AG04450 (cell line): ENCODE measurements around the gene DERL2. TPM values are rescaled to one million over a fixed set of nuclear protein-coding genes. Genes with fewer than 3 reads are reported as not detected.

Experiments used
- CTCF ChIA-PET: fragments of 300-600, 350-600 bp; formaldehyde crosslinking; extraction: SDS; loops from one replicate; lab custom pipeline; 2022; ENCODE audit warnings: antibody characterized with exemption, inconsistent platforms; lab: Charles Lee
- POLR2A ChIA-PET: fragments of 350-600 bp; formaldehyde crosslinking; extraction: SDS; loops from one replicate; lab custom pipeline; 2021; ENCODE audit warnings: antibody characterized with exemption, inconsistent platforms; lab: Yijun Ruan, JAX
- DNase-seq: peaks from one replicate; pipeline ENCODE4 v3.0.0-alpha.2; 2011; ENCODE audit warnings: low read depth, low spot score
- H3K27ac ChIP-seq: one replicate; pipeline ENCODE4 v1.5.1; 2012; ENCODE audit warnings: low read depth, low read length, control low read depth
- H3K27me3 ChIP-seq: one replicate; pipeline ENCODE4 v1.6.0; 2012; ENCODE audit warnings: low read length; ENCODE audit not compliant: control insufficient read depth, insufficient read depth
- H3K4me3 ChIP-seq: 2 replicates; pipeline ENCODE4 v1.5.1; 2011; ENCODE audit warnings: mild to moderate bottlenecking, low read depth, low read length, control low read depth
- H3K9me3 ChIP-seq: 2 replicates; pipeline ENCODE4 v1.5.1; 2012; ENCODE audit warnings: low read length; ENCODE audit not compliant: control insufficient read depth, insufficient read depth
- polyA plus RNA-seq: library from polyadenylated mRNA; depleted of rRNA; stranded (reverse); fragments of >200 nt; gene quantifications from 2 replicates; pipeline ENCODE4 v1.2.3, GENCODE V29; 2011
- TF ChIP-seq, protein P1 (sequence below): IDR thresholded peaks from 2 replicates; pipeline ENCODE4 v1.5.1; 2011; ENCODE audit warnings: low read depth, low read length, control low read depth, inconsistent platforms

DERL2 gene
- polyA plus RNA-seq, 1 experiment = 101 TPM

DNA sequence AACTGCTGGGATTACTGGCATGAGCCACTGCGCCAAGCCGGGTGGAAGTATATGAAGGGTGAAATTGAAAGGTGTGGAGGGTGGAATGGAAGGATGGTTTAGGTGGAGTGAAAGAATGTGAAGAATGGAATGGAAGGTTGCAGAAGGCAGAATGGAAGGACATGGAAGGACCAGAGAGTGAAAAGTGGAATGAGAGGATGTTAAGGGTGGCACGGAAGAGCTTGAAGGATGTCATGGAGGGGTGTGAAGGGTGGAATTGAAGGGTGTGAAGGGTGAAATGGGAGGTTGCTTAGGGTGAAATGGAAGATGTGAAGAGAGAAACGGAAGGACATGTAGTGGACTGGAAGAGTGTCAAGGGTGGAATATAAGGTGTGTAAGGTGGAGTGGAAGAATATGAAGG, 16.6 kb upstream of the DERL2 start:
- CTCF ChIA-PET = no interaction called here

DNA sequence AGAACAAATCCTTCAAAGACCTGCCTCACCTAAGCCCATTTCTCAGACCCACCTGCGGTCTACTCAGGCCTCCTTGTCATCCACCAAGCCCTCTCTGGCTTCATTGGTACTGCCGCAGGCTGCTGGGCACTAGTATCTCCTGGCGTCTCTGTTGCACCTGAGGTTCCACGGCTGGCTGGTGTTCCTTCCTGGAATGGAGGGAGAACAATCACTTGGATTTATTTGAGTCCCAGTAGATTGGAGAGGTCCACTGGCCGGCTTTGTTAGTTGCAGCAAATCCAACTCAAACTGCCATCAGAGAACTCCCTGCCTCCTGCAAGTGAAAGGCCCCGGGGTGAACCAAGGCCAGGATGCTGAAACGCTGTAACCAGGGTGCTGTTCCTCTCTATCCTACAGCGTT, 15.7 kb upstream of the DERL2 start:
- TF ChIP-seq, protein P1, sequence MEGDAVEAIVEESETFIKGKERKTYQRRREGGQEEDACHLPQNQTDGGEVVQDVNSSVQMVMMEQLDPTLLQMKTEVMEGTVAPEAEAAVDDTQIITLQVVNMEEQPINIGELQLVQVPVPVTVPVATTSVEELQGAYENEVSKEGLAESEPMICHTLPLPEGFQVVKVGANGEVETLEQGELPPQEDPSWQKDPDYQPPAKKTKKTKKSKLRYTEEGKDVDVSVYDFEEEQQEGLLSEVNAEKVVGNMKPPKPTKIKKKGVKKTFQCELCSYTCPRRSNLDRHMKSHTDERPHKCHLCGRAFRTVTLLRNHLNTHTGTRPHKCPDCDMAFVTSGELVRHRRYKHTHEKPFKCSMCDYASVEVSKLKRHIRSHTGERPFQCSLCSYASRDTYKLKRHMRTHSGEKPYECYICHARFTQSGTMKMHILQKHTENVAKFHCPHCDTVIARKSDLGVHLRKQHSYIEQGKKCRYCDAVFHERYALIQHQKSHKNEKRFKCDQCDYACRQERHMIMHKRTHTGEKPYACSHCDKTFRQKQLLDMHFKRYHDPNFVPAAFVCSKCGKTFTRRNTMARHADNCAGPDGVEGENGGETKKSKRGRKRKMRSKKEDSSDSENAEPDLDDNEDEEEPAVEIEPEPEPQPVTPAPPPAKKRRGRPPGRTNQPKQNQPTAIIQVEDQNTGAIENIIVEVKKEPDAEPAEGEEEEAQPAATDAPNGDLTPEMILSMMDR = no peak
- ChIA-PET POLR2A (interaction anchor here (2.0 to 3.3 kb wide), 4 partner anchors 7 to 25 kb away, joined by 7 to 21 read pairs (median 15); partner anchors contain the start of genes DERL2 and MIS12), CTCF (no interaction called here)
- DNase-seq = no peak
- peaks cover 5% of the 10 kb centered on the region; the same call in 1 of the 2 replicates for H3K9me3 ChIP-seq
- no peak overlapping the region for H3K27ac ChIP-seq
- H3K27me3 ChIP-seq = no peaks in the 10 kb centered on the region
- H3K4me3 ChIP-seq = no peak overlapping the region

More for the DNA sequence above, 16.6 kb upstream of the DERL2 start:
- DNase-seq = no peak
- H3K9me3 ChIP-seq = peaks cover 5% of the 10 kb centered on the region; the same call in 1 of the 2 replicates
- POLR2A ChIA-PET = no interaction called here
- no peak overlapping the region for H3K4me3 ChIP-seq
- TF ChIP-seq, protein P1 = no peak
- no peaks in the 10 kb centered on the region for H3K27me3 ChIP-seq
- H3K27ac ChIP-seq = no peak overlapping the region

DNA sequence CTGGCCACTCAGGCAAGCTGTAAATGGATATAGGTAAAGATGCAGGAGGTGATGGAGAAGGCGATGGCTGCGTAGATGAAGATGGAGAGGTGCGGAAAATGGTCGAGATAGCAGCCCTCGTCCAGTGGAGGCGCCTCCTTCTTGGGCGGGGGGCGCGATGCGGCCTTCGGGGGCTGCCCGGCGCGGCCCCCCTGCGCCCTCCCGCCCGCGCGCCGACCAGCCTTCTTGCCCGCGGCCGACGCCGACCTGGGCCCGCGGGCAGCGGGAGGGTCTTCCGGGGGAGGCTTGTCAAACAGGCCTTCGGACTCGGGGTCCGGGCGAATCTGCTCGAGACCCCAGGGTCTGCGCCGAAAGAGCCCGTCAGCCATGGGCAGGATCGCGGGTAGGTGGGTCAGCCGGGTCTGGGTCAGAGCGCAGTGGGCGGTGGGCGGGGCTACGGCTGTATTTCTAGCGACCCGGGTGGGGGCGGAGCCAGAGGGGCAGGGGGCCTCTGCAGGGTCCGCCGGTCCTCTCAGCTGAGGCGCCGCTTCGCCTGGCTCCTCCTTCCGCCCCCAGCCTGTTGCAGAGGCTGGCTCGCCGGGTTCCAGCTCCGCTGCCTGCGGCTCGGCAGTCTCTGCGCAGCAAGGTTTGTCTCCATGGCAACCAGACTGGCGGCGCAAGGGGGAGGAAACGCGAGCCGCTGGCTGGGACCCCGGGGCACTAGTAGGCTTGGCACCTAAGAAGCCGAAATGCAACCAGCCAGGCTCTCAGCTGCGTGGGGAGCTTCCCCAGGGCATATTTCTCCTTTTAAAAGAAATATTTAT, 14.8 kb upstream of the DERL2 start:
- ChIA-PET POLR2A (interaction anchor here (0.6 to 3.3 kb wide), 8 partner anchors 8 to 32 kb away, joined by 4 to 21 read pairs (median 10); partner anchors contain the start of genes DERL2, DHX33 and MIS12), CTCF (interaction anchor here (1.2 to 1.4 kb wide), 2 partner anchors 61 to 83 kb away, joined by 4 read pairs; partner anchors contain the start of genes C1QBP and NLRP1)
- no peaks in the 10 kb centered on the region for H3K27me3 ChIP-seq
- H3K9me3 ChIP-seq = peaks cover 5% of the 10 kb centered on the region; the same call in 1 of the 2 replicates
- peak overlapping the region; percentile 83 for H3K4me3 ChIP-seq
- peak overlapping the region; percentile 52 for H3K27ac ChIP-seq
- peak; percentile 88 for DNase-seq
- TF ChIP-seq, protein P1 = no peak

DNA sequence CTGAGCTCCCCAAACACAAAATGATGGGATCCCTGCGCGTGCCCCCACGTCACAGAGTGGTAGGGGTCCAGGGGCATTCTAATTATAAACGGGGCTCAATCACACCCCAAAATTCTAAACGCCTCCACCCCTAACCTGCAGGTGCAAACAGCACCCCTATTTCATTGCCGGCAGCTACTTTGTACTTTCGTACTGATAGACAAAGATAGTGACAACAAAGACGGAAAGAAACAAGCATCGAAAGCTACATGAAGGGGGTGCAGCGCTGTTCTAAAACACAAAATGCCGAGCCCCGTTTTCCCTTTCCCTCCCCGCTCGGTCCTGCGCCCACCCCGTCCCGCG, 14.2 kb upstream of the DERL2 start:
- DNase-seq = no peak
- peak overlapping the region; percentile 39 for H3K27ac ChIP-seq
- CTCF ChIA-PET = interaction anchor here (0.8 to 1.4 kb wide), 3 partner anchors 52 to 84 kb away, joined by 3 to 4 read pairs (median 4); partner anchors contain the start of genes C1QBP and NLRP1
- peaks cover 6% of the 10 kb centered on the region; the same call in 1 of the 2 replicates for H3K9me3 ChIP-seq
- POLR2A ChIA-PET = interaction anchor here (1.1 to 3.3 kb wide), 8 partner anchors 9 to 84 kb away, joined by 3 to 21 read pairs (median 10); partner anchors contain the start of genes DERL2, DHX33, MIS12 and NLRP1
- TF ChIP-seq, protein P1 = no peak
- H3K4me3 ChIP-seq = peak overlapping the region; percentile 83
- H3K27me3 ChIP-seq = no peaks in the 10 kb centered on the region
